Activated T-helper 2 cell treated with anti-CD3 and anti-CD28 coated beads, Interferon-gamma antibody, Interleukin-2, Interleukin-4, amounts not matched to agents 10 μg/mL and 5 μg/mL and 100 μg/mL, durations not matched to agents 14 hours and 24 hours and 36 hours (primary cell): ENCODE measurements around the gene ABHD2. TPM values are rescaled to one million over a fixed set of nuclear protein-coding genes. Genes with fewer than 3 reads are reported as not detected.
"Not testable (repeated sequence)": the region's sequence is repeated elsewhere in the genome, so short reads cannot be mapped to it uniquely, and the experiment has no call there.

Experiments
- DNase-seq: peaks from one replicate; pipeline ENCODE4 v3.0.0; 2021; ENCODE audit warnings: low spot score
- H3K27ac Mint-ChIP-seq: one replicate; pipeline ENCODE4 v1.8.0; 2021; ENCODE audit warnings: mixed read lengths
- H3K27me3 Mint-ChIP-seq: one replicate; pipeline ENCODE4 v1.8.0; 2021; ENCODE audit warnings: low read depth, mixed read lengths
- H3K36me3 Mint-ChIP-seq: one replicate; pipeline ENCODE4 v1.8.0; 2021; ENCODE audit warnings: low read depth, mixed read lengths
- H3K4me1 Mint-ChIP-seq: one replicate; pipeline ENCODE4 v1.8.0; 2021; ENCODE audit warnings: low read depth, mixed read lengths
- H3K4me3 Mint-ChIP-seq: one replicate; pipeline ENCODE4 v1.8.0; 2021; ENCODE audit warnings: low read depth, mild to moderate bottlenecking, moderate library complexity, mixed read lengths
- H3K9me3 Mint-ChIP-seq: one replicate; pipeline ENCODE4 v1.8.0; 2021; ENCODE audit warnings: mixed read lengths
- intact Hi-C: fragments of 100-400 bp; cut with micrococcal nuclease; formaldehyde crosslinking; loops from one replicate; pipeline ENCODE4 v1.15.1; 2023
- total RNA-seq: library from RNA; stranded (reverse); gene quantifications from 2 replicates; pipeline ENCODE4 v1.2.3, GENCODE V29; 2022

ABHD2 gene
- total RNA-seq, 1 donor from 2014 or later, result 59.3 TPM

GRCh38 chr15:89130201-89130600, 41.9 kb downstream of the ABHD2 start:
- H3K4me3 Mint-ChIP-seq, result no peak overlapping the region

DNA sequence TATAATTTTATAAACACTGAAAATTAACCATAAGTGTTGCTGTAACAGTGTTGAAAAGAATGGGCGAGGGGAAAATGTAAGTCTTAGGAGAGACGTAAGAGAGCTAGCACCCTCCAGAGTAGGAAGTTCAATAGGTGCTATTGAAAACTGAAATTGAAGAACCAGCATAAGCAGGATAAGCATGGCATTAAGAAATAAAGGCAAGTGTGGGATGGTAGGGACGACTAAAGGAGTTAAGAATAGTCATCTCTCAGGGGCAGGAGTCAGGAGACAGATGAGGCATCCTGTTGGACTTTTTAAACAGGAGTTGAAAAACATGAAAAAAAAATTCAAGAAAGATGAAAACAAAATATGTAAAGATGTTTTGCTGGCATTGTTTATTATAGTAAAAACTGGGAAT, 43.5 kb downstream of the ABHD2 start:
- Mint-ChIP-seq H3K36me3 (peaks cover 18% of the 10 kb centered on the region), H3K4me3 (no peak overlapping the region), H3K27me3 (no peaks in the 10 kb centered on the region), H3K27ac (no peak overlapping the region), H3K4me1 (peaks cover 27% of the 10 kb centered on the region), H3K9me3 (no peaks in the 10 kb centered on the region)
- DNase-seq, result no peak
- intact Hi-C loops, result no loop called here

More at GRCh38 chr15:89130201-89130600, 41.9 kb downstream of the ABHD2 start:
- no peak for DNase-seq
- peak overlapping the region; percentile 13 for H3K27ac Mint-ChIP-seq
- peaks cover 19% of the 10 kb centered on the region for H3K36me3 Mint-ChIP-seq
- no peaks in the 10 kb centered on the region for H3K9me3 Mint-ChIP-seq
- intact Hi-C loops, result no loop called here
- peaks cover 17% of the 10 kb centered on the region for H3K4me1 Mint-ChIP-seq
- H3K27me3 Mint-ChIP-seq, result no peaks in the 10 kb centered on the region

- H3K4me3 Mint-ChIP-seq, result no peak overlapping the region
- no peak overlapping the region for H3K27ac Mint-ChIP-seq
- peaks cover 30% of the 10 kb centered on the region for H3K4me1 Mint-ChIP-seq
- peaks cover 16% of the 10 kb centered on the region for H3K36me3 Mint-ChIP-seq
- no peak for DNase-seq
- no peaks in the 10 kb centered on the region for H3K27me3 Mint-ChIP-seq
- H3K9me3 Mint-ChIP-seq, result no peaks in the 10 kb centered on the region
- intact Hi-C loops, result no loop called here
Measured at GRCh38 chr15:89132611-89133507, 44.6 kb downstream of the ABHD2 start.

DNA sequence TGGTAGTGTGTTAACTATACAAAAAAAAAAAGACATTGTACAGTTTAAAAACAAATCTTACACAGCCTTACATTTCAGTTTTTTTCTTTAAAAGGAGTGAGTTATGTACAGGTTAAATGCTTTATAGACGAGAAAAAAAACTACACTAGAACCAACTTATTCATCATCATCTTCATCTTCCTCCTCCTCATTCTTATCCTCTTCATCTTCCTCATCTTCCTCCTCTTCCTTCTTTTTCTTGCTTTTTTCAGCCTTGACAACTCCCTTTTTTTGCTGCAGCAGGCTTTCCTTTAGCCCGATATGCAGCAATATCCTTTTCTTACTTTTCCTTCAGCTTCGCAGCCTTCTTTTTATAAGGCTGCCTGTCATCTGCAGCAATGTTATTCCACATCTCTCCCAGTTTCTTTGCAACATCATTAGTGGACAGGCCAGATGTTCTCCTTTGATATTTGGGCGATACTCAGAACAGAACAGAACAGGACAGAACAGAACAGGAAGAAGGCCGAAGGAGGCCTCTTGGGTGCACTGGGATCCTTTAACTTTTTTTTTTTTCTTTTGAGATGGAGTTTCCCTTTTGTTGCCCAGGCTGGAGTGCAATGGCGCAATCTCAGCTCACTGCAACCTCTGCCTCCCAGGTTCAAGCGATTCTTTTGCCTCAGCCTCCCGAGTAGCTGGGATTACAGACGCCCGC, 47.3 kb downstream of the ABHD2 start:
- DNase-seq, H3K27me3 Mint-ChIP-seq, H3K4me3 Mint-ChIP-seq, intact Hi-C loops, H3K9me3 Mint-ChIP-seq: not testable (repeated sequence)
- peak overlapping the region; percentile 9 for H3K27ac Mint-ChIP-seq
- peaks cover 14% of the 10 kb centered on the region for H3K36me3 Mint-ChIP-seq
- peaks cover 33% of the 10 kb centered on the region for H3K4me1 Mint-ChIP-seq

DNA sequence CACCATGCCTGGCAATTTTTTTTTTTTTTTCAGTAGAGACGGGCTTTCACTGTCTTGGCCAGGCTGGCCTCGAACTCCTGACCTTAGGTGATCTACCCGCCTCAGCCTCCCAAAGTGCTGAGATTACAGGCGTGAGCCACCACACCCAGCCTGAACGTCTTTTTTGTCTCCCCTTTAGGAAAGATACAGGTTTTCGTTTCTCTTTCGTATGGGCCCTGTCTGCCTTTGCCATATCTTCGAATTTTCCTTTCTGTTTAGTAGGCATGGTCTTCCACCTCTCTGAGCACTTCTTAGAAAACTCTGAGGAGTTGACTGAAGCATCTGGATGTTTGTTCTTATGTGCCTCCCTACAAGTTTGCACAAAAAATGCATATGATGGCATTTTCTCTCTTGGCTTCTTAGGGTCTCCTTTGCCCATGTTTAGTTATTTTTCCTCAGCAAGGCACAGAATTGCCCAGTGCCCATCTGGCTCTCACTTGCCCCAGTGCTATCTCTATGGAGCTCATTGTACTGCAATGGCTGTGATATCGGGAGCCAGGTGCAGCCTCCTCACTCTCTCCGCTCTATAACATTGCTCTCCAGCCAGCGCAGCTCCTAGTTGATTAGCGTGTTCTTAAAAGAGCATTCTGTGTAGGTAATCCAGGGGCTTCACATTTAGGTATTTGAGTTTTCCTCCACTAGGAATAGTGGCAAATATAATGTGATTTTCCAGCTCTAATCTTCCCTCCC, 48.0 kb downstream of the ABHD2 start:
- no peaks in the 10 kb centered on the region for H3K9me3 Mint-ChIP-seq
- intact Hi-C loops, result no loop called here
- H3K36me3 Mint-ChIP-seq, result peaks cover 14% of the 10 kb centered on the region
- no peaks in the 10 kb centered on the region for H3K27me3 Mint-ChIP-seq
- H3K4me3 Mint-ChIP-seq, result no peak overlapping the region
- no peak overlapping the region for H3K27ac Mint-ChIP-seq
- peaks cover 35% of the 10 kb centered on the region for H3K4me1 Mint-ChIP-seq
- DNase-seq, result no peak

GRCh38 chr15:89136818-89137772, 48.8 kb downstream of the ABHD2 start:
- no peak for DNase-seq
- H3K4me3 Mint-ChIP-seq, result no peak overlapping the region
- H3K27me3 Mint-ChIP-seq, result no peaks in the 10 kb centered on the region
- H3K27ac Mint-ChIP-seq, result peak overlapping the region; percentile 13
- peaks cover 33% of the 10 kb centered on the region for H3K4me1 Mint-ChIP-seq
- H3K36me3 Mint-ChIP-seq, result peaks cover 14% of the 10 kb centered on the region
- no peaks in the 10 kb centered on the region for H3K9me3 Mint-ChIP-seq
- intact Hi-C loops, result no loop called here

DNA sequence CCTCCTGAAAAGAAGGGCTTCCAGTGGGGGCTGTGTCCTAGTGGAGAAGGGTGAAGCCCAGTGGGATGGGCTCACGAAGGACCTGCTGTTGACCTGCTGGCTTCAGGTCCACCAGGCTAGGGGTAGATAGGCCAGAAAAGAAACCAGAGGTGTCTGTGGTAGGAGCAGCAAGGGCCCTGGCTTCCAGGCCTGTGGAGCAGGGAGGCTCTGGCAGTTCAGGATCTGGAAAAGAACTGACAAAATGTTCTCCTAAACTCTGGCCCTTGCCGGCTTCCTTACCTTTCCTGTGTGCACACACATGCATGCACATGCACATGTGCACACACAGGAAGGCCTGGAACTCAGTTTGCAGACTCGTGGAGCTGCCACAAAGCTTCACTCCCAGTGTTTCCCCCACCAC, 49.7 kb downstream of the ABHD2 start:
- H3K4me3 Mint-ChIP-seq, result no peak overlapping the region
- H3K36me3 Mint-ChIP-seq, result peaks cover 18% of the 10 kb centered on the region
- no peak overlapping the region for H3K27ac Mint-ChIP-seq
- peaks cover 36% of the 10 kb centered on the region for H3K4me1 Mint-ChIP-seq
- H3K9me3 Mint-ChIP-seq, result no peaks in the 10 kb centered on the region
- no peaks in the 10 kb centered on the region for H3K27me3 Mint-ChIP-seq
- intact Hi-C loops, result no loop called here
- DNase-seq, result no peak

- Mint-ChIP-seq H3K4me1 (peaks cover 41% of the 10 kb centered on the region), H3K36me3 (peaks cover 18% of the 10 kb centered on the region), H3K9me3 (no peaks in the 10 kb centered on the region), H3K4me3 (no peak overlapping the region), H3K27me3 (no peaks in the 10 kb centered on the region), H3K27ac (no peak overlapping the region)
- DNase-seq, result no peak
- intact Hi-C loops, result no loop called here
Measured at GRCh38 chr15:89138999-89139612, 50.9 kb downstream of the ABHD2 start.

GRCh38 chr15:89139613-89140499, 51.6 kb downstream of the ABHD2 start:
- intact Hi-C loops, result loop anchor here (5.0 kb wide), 1 partner anchor 42 kb away; no protein-coding TSS in a partner anchor
- Mint-ChIP-seq H3K9me3 (no peaks in the 10 kb centered on the region), H3K4me3 (no peak overlapping the region), H3K36me3 (peaks cover 23% of the 10 kb centered on the region), H3K4me1 (peaks cover 44% of the 10 kb centered on the region), H3K27ac (no peak overlapping the region), H3K27me3 (no peaks in the 10 kb centered on the region)
- no peak for DNase-seq

- Mint-ChIP-seq H3K27me3 (no peaks in the 10 kb centered on the region), H3K36me3 (peaks cover 22% of the 10 kb centered on the region), H3K9me3 (no peaks in the 10 kb centered on the region), H3K27ac (no peak overlapping the region), H3K4me3 (no peak overlapping the region), H3K4me1 (peaks cover 42% of the 10 kb centered on the region)
- intact Hi-C loops, result loop anchor here (5.0 kb wide), 1 partner anchor 42 kb away; no protein-coding TSS in a partner anchor
- DNase-seq, result no peak
Measured at GRCh38 chr15:89140595-89140994, 52.3 kb downstream of the ABHD2 start.

DNA sequence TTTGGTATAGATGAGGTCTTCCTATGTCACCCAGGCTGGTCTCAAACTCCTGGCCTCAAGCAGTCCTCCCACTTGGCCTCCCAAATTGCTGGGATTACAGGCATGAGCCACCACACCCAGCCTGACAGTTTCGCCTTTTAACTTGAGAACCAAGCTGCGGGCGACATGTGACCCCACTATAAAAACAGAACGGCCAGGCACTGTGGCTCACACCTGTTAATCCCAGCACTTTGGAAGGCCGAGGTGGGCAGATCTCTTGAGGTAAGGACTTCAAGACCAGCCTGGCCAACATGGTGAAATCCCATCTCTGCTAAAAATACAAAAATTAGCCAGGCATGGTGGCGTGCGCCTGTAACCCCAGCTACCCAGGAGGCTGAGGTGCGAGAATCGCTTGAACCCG, 52.9 kb downstream of the ABHD2 start:
- not testable (repeated sequence) for H3K27ac Mint-ChIP-seq, DNase-seq, H3K9me3 Mint-ChIP-seq, H3K27me3 Mint-ChIP-seq, H3K4me3 Mint-ChIP-seq
- peaks cover 23% of the 10 kb centered on the region for H3K36me3 Mint-ChIP-seq
- intact Hi-C loops, result loop anchor here (5.0 kb wide), 1 partner anchor 41 kb away; no protein-coding TSS in a partner anchor
- peaks cover 40% of the 10 kb centered on the region for H3K4me1 Mint-ChIP-seq
